Vagina (tissue), 2 donors: Measurements from ENCODE around the gene ZNF436. TPM values are rescaled to one million over a fixed set of nuclear protein-coding genes. Genes with fewer than 3 reads are reported as not detected.
A peak's percentile ranks its signal among the peaks of the same experiment; 100 is the strongest.
"Not testable (repeated sequence)": the region's sequence is repeated elsewhere in the genome, so short reads cannot be mapped to it uniquely, and the experiment has no call there.

Experiments
- DNase-seq, 2 donors: peaks; one replicate each; pipeline ENCODE4 v3.0.0-alpha.2; 2017; ENCODE audit errors: extremely low spot score in 2 of 2
- H3K27ac ChIP-seq: fragments of 200-600 bp; sonication (generic); one replicate; pipeline ENCODE4 v1.5.1; 2019
- H3K27me3 ChIP-seq: fragments of 200-600 bp; sonication (generic); one replicate; pipeline ENCODE4 v1.5.1; 2019
- H3K36me3 ChIP-seq, 2 donors: fragments of 200-600 bp; sonication (generic); one replicate each; pipeline ENCODE4 v1.5.1; 2017 to 2019
- H3K4me1 ChIP-seq: fragments of 200-600 bp; sonication (generic); one replicate; pipeline ENCODE4 v1.5.1; 2019
- H3K4me3 ChIP-seq, 2 donors: fragments of 200-600 bp; sonication (generic); 1 replicate in 1 of 2; 2 replicates in 1 of 2; pipeline ENCODE4 v1.5.1; 2016 to 2019
- H3K9me3 ChIP-seq: fragments of 200-600 bp; sonication (generic); one replicate; pipeline ENCODE4 v1.5.1; 2019
- POLR2A ChIP-seq, 2 donors: fragments of 450-650 bp; IDR thresholded peaks; one replicate each; pipeline ENCODE4 v1.6.1; 2017; ENCODE audit warnings: antibody characterized with exemption in 2 of 2, mild to moderate bottlenecking in 2 of 2, moderate library complexity in 2 of 2
- POLR2AphosphoS5 ChIP-seq, 2 donors: sonication (generic); formaldehyde crosslinking; IDR thresholded peaks; one replicate each; pipeline ENCODE4 v1.9.0; 2017; ENCODE audit warnings: antibody characterized with exemption in 2 of 2, mild to moderate bottlenecking in 2 of 2, low read depth in 1 of 2; ENCODE audit not compliant: insufficient read depth in 1 of 2
- intact Hi-C: fragments of 100-400 bp; cut with DNase I; formaldehyde crosslinking; loops from one replicate; pipeline ENCODE4 v1.15.1; 2023
- total RNA-seq: library from RNA; depleted of rRNA; stranded (reverse); fragments of >200 nt; gene quantifications from one replicate; pipeline ENCODE4 v1.2.3, GENCODE V29; 2016
- TF ChIP-seq, protein P1 (sequence below), 3 experiments: fragments of 450-650 bp in 2 of 3; fragments of 200-600 bp in 1 of 3; sonication (generic) in 1 of 3; IDR thresholded peaks; one replicate each; pipeline ENCODE4 v1.5.1; 2017 to 2019; ENCODE audit warnings: antibody characterized with exemption in 3 of 3, mild to moderate bottlenecking in 2 of 3, moderate library complexity in 2 of 3

ZNF436 gene
- total RNA-seq, 1 donor from 2014 or later = 20.9 TPM

DNA sequence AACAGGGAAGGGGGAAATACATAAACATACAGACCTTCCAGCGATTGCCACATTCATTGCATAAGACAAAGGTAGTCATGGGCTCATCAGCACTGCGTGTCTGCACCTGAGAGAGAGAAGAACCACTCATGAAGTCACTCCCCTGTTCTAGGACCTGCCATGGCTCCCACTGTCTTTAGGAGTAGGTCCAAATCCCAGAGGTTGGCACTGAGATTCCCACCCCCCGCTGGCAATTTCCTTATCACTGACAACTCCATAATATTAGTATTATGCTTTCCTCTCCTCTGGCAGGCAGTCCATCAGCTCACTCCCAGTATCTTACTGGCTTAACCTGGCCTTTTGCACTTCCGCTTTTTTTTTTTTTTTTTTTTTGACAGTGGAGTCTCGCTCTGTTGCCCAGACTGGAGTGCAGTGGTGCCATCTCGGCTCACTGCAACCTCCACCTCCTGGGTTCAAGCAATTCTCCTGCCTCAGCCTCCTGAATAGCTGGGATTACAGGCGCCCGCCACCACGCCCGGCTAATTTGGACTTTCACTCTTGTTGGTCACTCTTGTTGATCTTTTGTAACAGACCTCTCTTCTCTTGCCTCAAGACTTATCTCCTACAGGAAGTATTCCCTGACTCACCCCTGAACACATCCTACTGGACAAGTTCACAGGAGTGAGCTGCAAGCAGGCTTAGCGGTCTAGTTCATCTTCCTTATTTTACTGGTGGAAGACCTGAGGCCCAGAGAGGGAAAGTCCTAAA lies 14.8 kb upstream of the ZNF436 start:
- no peak overlapping the region for H3K27ac ChIP-seq
- H3K4me1 ChIP-seq = peaks cover 17% of the 10 kb centered on the region
- intact Hi-C loops = no loop called here
- no peaks in the 10 kb centered on the region for H3K9me3 ChIP-seq
- no peak overlapping the region for H3K4me3 ChIP-seq
- no peak for TF ChIP-seq POLR2AphosphoS5 (IDR thresholded peaks at IDR 0.05; ENCODE audit: insufficient read depth in 1 of 2, low read depth in 1 of 2)
- no peak for TF ChIP-seq POLR2A (IDR thresholded peaks at IDR 0.05)
- TF ChIP-seq, protein P1, sequence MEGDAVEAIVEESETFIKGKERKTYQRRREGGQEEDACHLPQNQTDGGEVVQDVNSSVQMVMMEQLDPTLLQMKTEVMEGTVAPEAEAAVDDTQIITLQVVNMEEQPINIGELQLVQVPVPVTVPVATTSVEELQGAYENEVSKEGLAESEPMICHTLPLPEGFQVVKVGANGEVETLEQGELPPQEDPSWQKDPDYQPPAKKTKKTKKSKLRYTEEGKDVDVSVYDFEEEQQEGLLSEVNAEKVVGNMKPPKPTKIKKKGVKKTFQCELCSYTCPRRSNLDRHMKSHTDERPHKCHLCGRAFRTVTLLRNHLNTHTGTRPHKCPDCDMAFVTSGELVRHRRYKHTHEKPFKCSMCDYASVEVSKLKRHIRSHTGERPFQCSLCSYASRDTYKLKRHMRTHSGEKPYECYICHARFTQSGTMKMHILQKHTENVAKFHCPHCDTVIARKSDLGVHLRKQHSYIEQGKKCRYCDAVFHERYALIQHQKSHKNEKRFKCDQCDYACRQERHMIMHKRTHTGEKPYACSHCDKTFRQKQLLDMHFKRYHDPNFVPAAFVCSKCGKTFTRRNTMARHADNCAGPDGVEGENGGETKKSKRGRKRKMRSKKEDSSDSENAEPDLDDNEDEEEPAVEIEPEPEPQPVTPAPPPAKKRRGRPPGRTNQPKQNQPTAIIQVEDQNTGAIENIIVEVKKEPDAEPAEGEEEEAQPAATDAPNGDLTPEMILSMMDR (IDR thresholded peaks at IDR 0.05) = no peak
- H3K36me3 ChIP-seq = peaks cover 0 to 10% of the 10 kb centered on the region in 2 donors
- H3K27me3 ChIP-seq = no peaks in the 10 kb centered on the region
- DNase-seq = no peak

DNA sequence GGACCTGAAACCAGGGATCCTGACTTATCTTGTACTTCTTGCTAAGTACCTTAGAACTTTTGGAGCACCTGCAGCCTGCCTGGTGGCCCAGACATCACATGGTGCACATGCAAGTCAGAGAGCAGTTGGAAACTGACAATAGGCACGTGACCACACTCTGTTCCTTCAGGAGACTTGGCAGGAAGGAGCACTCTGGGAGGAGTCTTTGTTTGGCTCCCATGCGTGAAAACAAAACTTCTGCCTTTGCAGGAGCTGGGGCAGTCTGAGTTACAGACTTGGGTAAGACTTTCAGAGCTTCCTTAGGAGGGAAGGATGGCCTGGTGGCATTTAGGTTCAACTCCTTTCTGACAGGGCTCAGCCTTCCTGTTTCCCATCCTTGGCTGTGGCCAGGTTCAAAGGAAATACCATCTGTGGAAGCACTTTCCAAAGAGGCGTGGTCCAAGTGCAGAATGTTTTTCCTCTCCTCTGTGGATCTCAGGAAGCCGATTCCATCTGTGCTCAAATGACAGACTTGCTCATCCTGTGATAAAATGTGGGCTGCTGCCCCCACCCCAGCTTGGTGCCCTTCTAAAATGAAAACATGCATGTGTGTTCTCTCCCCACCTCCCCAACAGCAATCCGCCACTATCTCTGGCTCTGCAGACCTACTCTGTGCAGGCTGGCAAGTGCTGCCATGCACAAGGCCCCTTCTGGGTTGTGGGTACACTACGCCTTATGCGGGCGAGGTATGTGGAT lies 14.1 kb upstream of the ZNF436 start:
- no peaks in the 10 kb centered on the region for H3K27me3 ChIP-seq
- no peak overlapping the region for H3K4me3 ChIP-seq
- H3K4me1 ChIP-seq = peaks cover 22% of the 10 kb centered on the region
- TF ChIP-seq POLR2AphosphoS5 (IDR thresholded peaks at IDR 0.05; ENCODE audit: insufficient read depth in 1 of 2, low read depth in 1 of 2) (no peak), POLR2A (IDR thresholded peaks at IDR 0.05) (no peak)
- TF ChIP-seq, protein P1 (IDR thresholded peaks at IDR 0.05) = no peak
- no peaks in the 10 kb centered on the region for H3K9me3 ChIP-seq
- H3K27ac ChIP-seq = no peak overlapping the region
- H3K36me3 ChIP-seq = peaks cover 0 to 10% of the 10 kb centered on the region in 2 donors
- no peak for DNase-seq
- intact Hi-C loops = no loop called here

GRCh38 chr1:23381233-23381885 lies 11.7 kb upstream of the ZNF436 start:
- Histone ChIP-seq H3K4me1 (peaks cover 45% of the 10 kb centered on the region), H3K4me3 (no peak overlapping the region), H3K36me3 (peaks cover 0 to 10% of the 10 kb centered on the region in 2 donors), H3K27ac (no peak overlapping the region), H3K27me3 (no peaks in the 10 kb centered on the region), H3K9me3 (no peaks in the 10 kb centered on the region)
- intact Hi-C loops = no loop called here
- no peak for TF ChIP-seq POLR2A (IDR thresholded peaks at IDR 0.05)
- TF ChIP-seq, protein P1 (IDR thresholded peaks at IDR 0.05) = no peak
- no peak for DNase-seq

GRCh38 chr1:23380719-23381118 lies 11.1 kb upstream of the ZNF436 start:
- Histone ChIP-seq H3K36me3 (peaks cover 0 to 5% of the 10 kb centered on the region in 2 donors), H3K27ac (peak overlapping the region; percentile 13), H3K4me1 (peaks cover 49% of the 10 kb centered on the region), H3K27me3 (no peaks in the 10 kb centered on the region), H3K9me3 (no peaks in the 10 kb centered on the region), H3K4me3 (no peak overlapping the region)
- no peak for DNase-seq
- intact Hi-C loops = no loop called here
- TF ChIP-seq POLR2A (IDR thresholded peaks at IDR 0.05) = no peak
- TF ChIP-seq POLR2AphosphoS5 (IDR thresholded peaks at IDR 0.05; ENCODE audit: insufficient read depth in 1 of 2, low read depth in 1 of 2) = no peak
- TF ChIP-seq, protein P1 (IDR thresholded peaks at IDR 0.05) = no peak

GRCh38 chr1:23380236-23380635 lies 10.6 kb upstream of the ZNF436 start:
- H3K9me3 ChIP-seq, intact Hi-C loops, H3K36me3 ChIP-seq, DNase-seq, H3K4me3 ChIP-seq, H3K27me3 ChIP-seq: not testable (repeated sequence)
- peak overlapping the region; percentile 13 for H3K27ac ChIP-seq
- peaks cover 46% of the 10 kb centered on the region for H3K4me1 ChIP-seq
